Medulla oblongata (tissue), 1 donor: ENCODE data around the gene ZNF821.
"Not testable (repeated sequence)": the region's sequence is repeated elsewhere in the genome, so short reads cannot be mapped to it uniquely, and the experiment has no call there.

Experiments
- DNase-seq: peaks from one replicate; pipeline ENCODE4 v3.0.0-alpha.2; 2015; ENCODE audit errors: extremely low spot score

Gene ZNF821

GRCh38 chr16:71902656-71903365, 18.8 kb upstream of the ZNF821 start:
- DNase-seq, result no peak

GRCh38 chr16:71899171-71899570, 15.2 kb upstream of the ZNF821 start:
- no peak for DNase-seq

DNA sequence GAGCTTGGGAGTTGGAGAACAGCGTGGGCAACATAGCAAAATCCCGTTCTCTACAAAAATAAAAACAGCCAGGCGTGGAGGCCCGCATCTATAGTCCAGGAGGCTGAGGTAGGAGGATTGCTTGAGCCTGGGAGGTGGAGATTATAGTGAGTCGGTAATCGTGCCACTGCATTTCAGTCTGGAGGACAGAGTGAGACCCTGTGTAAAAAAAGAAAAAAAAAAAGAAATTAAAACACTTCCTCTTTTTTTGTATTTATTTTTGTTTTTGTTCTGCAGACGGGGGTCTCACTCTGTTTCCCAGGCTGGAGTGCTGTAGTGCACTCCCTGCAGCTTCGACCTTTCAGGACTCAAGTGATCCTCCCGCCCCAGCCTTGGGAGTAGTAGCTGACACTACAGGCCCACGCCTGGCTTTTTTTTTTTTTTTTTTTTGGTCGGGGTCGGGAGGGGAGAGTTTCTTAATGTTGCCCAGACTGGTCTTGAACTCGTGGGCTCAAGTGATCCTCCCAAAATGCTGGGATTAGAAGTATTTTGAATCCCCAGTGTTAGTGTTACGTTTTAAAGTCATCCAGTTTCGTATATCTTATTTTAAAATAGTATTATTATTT, 12.9 kb upstream of the ZNF821 start:
- no peak for DNase-seq

- DNase-seq, result peak; percentile 35
These were observed 11.8 kb upstream of the ZNF821 start for GRCh38 chr16:71895679-71896365.

- peak; percentile 99 for DNase-seq
These were observed 11.1 kb upstream of the ZNF821 start, which contains the start of gene IST1 for GRCh38 chr16:71894921-71895678. Gene IST1 (plus strand): TSS chr16:71895531. CDS start chr16:71915641, 20,110 bp downstream.

DNA sequence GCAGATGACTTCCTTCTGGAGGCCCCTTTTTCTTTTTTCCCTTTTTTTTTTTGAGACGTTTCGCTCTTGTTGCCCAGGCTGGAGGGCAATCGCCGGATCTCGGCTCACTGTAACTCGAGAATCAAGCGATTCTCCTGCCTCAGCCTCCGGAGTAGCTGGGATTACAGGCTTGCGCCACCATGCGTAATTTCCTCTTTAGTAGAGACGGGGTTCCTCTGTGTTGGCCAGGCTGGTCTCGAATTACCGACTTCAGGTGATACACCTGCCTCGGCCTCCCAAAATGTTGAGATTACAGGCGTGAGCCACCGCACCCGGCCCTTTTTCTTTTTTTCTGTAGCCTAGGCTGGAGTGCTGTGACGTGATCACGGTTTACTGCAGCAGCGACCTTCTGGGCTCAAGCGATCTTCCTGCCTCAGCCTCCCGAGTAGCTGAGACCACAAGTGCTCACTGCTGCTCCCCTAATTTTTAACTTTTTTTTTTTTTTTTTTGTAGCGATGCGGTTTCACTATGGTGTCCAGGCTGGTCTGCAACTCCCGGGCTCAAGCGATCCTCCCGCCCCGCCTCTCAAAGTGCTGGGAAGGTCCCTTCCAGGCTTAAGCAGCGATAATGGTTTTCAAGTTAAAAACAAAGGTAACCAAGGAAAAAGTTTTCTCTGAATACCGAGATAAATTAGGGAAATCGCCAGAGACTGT, 10.4 kb upstream of the ZNF821 start:
- DNase-seq, result peak; percentile 72

DNA sequence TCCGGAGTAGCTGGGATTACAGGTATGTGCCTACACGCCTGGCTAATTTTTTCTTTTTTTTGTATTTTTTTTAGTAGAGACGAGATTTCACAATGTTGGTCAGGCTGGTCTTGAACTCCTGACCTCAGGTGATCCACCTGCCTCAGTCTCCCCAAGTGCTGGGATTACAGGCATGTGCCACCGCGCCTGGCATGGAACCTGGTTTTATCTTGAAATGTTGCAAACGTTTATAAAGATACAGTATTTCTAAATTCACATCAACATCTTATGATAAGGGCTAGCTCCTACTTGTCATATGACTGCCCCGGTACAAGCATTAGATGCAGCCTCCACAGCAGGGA, 9.9 kb upstream of the ZNF821 start:
- DNase-seq, result no peak

DNA sequence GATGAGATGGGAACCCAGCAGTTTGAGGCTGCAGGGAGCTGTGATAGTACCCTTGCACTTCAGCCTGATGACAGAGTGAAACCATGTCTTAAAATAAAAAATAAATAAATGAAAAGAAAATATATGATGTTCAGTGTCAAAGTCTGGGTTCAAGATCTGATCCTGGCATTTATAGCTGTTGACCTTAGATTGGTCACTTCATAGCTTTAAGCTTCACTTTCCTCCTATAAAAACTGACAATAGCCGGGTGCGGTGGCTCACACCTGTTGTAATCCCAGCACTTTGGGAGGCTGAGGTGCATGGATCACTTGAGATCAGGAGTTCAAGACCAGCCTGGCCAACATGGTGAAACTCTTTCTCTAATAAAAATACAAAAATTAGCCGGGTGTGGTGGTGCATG, 5.2 kb upstream of the ZNF821 start:
- DNase-seq, result no peak

DNA sequence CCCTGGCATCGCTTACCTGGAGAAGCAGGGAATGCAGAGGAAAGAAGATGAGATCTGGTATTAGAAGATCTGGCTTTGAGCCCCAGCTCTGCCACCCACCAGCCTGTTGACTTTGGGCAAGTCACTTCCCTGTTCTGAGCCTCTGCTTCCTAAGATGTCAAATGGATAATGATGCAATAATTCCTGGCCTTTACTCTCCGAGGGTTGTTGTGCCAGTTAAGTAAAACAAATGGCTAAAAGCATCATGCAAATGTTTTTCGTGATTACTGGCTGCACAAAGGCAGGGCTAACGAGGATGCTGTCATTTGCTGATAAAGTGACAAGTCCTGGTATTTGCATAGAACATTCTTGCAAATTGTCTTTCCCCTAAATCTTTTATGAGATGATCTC, 1.3 kb upstream of the ZNF821 start:
- no peak for DNase-seq

DNA sequence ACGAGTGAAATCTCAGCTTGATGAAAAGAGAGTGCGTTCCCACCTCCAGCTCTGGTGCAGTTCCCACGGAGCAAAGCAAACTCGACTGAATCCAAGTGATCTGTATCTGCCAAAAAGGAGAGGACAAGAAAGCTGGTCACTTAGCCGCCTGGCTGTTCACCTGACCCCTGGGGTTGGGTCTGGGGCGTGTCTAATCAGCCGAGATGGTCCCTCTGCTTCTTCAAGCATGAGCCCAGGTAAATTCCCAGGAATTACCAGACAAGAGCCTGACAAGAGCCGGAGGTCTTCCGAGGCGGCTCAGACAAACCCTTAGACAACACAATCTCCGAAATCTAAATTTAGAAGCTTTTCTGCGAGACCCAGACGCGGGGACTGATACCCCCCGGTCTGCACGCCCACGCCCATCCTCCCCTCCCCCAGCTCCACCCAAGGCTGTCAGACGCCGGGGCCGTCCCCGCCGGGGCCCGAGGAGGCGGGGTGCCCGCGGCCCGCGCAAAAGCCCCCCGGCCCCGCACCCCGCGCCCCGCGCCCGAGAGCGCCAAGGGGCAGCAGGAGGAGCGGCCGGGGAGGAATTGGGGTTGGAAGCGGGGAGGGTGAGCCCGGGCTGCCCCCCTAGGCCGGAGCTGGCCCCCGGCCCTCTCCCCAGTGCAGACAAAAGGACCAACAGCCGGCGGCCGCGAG, 674 bp downstream of the ZNF821 start:
- DNase-seq, result peak; percentile 34

DNA sequence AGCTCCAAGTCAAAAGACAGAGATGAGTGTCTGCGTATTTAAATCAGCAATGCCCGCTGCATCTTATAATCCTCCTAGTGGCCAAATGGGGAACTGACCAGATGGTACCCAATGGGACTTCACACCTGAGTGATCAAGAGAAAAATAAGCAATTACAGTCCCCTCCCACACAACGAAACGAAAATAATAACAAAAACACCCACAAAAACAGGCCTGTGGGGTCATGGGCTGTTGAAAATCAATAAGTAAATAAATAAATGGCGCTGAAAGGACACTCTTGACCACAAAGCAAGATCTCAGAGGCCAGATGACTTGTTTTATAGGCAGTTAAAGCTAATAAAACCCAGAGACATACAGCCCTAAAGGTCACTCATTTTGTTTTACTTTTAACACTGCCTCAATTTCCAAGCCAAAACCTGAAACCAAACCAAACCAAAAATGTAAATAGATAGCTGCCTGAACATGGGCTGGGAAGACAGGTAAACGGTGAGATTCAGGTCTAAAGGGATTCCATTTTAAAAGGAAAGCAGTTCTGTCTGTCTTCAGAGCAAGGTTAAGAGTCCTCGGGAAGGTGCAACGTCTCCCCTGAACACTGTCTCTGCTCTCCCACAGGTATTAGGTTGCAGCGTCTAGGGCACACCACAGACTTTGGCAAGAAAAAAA, 1.3 kb downstream of the ZNF821 start:
- DNase-seq, result peak; percentile 88

GRCh38 chr16:71880176-71880575, 3.8 kb downstream of the ZNF821 start:
- peak; percentile 63 for DNase-seq

GRCh38 chr16:71878911-71879310, 5.1 kb downstream of the ZNF821 start:
- no peak for DNase-seq

DNA sequence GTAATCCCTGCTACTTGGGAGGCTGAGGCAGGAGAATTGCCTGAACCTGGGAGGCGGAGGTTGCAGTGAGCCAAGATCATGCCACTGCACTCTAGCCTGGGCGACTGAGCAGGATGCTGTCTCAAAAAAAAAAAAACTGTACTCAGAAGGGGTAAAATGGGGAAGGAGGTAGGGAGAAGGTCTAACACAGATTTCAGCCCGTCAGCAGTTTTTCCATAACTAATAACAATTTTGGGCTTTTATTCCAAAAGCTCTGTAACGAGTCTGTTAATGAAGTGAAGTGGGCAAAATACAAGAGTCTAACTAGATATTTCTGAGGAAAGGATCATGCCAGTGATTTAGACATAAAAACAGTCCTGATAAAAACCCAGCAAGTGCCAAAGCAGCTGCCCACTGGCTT, 10.8 kb downstream of the ZNF821 start:
- DNase-seq, result no peak

DNA sequence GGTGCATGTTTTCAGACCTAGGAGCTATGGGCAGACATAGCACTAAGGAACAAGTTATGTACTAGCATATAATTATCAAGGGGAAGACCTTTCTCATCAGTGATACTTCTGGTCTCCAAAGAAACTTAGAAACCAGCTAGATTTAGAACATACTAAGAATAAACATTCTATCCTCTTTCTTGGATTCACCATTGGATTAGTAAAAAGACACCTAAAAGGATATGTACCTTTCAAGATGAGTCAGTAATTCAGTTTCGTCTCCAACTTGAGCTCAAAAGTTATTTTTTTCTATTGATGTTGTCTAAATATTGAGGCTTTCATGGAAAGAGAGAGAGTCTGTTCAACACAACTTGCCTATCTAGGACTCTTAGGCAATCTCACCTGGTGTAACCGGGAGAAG, 13.2 kb downstream of the ZNF821 start:
- no peak for DNase-seq

DNA sequence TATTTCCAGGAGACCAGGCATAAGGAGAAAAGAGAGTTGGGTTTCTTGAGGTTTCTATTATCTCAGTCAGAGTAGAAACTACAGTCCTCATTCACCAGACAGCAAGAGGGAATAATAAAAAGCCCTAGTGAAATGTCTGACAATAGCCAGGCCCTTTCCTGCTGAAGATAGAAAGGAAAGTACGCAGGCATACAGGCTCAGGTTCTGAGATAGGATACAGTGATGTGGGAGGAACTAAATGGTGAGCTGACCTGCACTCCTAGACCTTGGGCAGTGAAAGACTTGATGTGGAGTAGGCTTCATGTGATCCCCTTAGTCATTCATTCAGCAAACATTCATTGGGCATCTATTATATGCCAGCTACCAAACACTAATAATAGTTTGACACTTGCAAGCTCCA, 14.9 kb downstream of the ZNF821 start:
- no peak for DNase-seq

GRCh38 chr16:71867939-71868338, 16.0 kb downstream of the ZNF821 start:
- no peak for DNase-seq

GRCh38 chr16:71867175-71867574, 16.8 kb downstream of the ZNF821 start:
- DNase-seq, result not testable (repeated sequence)

GRCh38 chr16:71865173-71865863, 18.7 kb downstream of the ZNF821 start:
- no peak for DNase-seq

GRCh38 chr16:71863995-71864394, 20.0 kb downstream of the ZNF821 start:
- DNase-seq, result no peak
